ENCODE results near the gene PLXNA4. TPM values are rescaled to one million over a fixed set of nuclear protein-coding genes. Genes with fewer than 3 reads are reported as not detected.

The PLXNA4 gene
- total and polyA plus RNA-seq, 4 donors = 0.04 to 1.1 (median 0.41) TPM

DNA sequence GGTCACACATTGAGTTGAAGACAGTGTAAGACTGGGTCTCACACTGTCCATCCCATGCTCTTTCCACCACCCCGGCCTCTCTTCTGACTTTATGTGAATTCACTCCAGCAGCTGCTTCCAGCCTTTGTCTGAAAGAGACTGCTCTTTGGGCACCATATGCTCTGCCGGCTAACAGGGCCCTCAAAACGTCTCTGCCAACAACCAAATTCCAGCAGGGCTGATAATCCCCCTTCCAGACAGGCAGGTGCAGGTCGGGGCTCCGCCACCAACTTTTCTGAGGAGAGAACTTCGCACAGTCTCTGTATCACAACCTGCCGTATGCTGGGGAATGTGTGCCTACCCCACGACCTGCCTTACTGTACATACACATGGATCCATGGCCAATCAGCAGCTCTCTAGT, 64.3 kb downstream of the PLXNA4 start:
- WGBS = 83% methylated on average over 8 of the region's 8 CpGs
- H3K4me1 ChIP-seq (ENCODE audit: control insufficient read depth in 4 of 4, insufficient read depth in 4 of 4, low read length in 3 of 4) = no peaks in the 10 kb centered on the region
- no peaks in the 10 kb centered on the region for H3K27me3 ChIP-seq (ENCODE audit: control insufficient read depth in 4 of 4, insufficient read depth in 4 of 4, low read length in 3 of 4)
- H3K9ac ChIP-seq (ENCODE audit: low read depth in 1 of 2, low read length in 2 of 2) = no peak overlapping the region
- H3K27ac ChIP-seq (ENCODE audit: low read depth in 1 of 2, low read length in 2 of 2) = no peak overlapping the region
- DNase-seq (ENCODE audit: low spot score) = no peak
- no peaks in the 10 kb centered on the region for H3K36me3 ChIP-seq (ENCODE audit: control insufficient read depth in 4 of 4, insufficient read depth in 3 of 4, low read depth in 1 of 4, low read length in 3 of 4)
- H3K4me3 ChIP-seq (ENCODE audit: low read depth in 1 of 3, low read length in 3 of 3) = no peak overlapping the region
- no peaks in the 10 kb centered on the region for H3K9me3 ChIP-seq (ENCODE audit: control insufficient read depth in 4 of 4, low read length in 3 of 4)
- TF ChIP-seq SP1 (IDR thresholded peaks at IDR 0.05) = no peak
- no peak for TF ChIP-seq RAD21 (IDR thresholded peaks at IDR 0.05)
- no peak for TF ChIP-seq TAF1 (conservative IDR thresholded peaks at IDR 0.05)
- TF ChIP-seq, protein P1, sequence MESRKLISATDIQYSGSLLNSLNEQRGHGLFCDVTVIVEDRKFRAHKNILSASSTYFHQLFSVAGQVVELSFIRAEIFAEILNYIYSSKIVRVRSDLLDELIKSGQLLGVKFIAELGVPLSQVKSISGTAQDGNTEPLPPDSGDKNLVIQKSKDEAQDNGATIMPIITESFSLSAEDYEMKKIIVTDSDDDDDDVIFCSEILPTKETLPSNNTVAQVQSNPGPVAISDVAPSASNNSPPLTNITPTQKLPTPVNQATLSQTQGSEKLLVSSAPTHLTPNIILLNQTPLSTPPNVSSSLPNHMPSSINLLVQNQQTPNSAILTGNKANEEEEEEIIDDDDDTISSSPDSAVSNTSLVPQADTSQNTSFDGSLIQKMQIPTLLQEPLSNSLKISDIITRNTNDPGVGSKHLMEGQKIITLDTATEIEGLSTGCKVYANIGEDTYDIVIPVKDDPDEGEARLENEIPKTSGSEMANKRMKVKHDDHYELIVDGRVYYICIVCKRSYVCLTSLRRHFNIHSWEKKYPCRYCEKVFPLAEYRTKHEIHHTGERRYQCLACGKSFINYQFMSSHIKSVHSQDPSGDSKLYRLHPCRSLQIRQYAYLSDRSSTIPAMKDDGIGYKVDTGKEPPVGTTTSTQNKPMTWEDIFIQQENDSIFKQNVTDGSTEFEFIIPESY (IDR thresholded peaks at IDR 0.05) = no peak
- TF ChIP-seq, protein P2, sequence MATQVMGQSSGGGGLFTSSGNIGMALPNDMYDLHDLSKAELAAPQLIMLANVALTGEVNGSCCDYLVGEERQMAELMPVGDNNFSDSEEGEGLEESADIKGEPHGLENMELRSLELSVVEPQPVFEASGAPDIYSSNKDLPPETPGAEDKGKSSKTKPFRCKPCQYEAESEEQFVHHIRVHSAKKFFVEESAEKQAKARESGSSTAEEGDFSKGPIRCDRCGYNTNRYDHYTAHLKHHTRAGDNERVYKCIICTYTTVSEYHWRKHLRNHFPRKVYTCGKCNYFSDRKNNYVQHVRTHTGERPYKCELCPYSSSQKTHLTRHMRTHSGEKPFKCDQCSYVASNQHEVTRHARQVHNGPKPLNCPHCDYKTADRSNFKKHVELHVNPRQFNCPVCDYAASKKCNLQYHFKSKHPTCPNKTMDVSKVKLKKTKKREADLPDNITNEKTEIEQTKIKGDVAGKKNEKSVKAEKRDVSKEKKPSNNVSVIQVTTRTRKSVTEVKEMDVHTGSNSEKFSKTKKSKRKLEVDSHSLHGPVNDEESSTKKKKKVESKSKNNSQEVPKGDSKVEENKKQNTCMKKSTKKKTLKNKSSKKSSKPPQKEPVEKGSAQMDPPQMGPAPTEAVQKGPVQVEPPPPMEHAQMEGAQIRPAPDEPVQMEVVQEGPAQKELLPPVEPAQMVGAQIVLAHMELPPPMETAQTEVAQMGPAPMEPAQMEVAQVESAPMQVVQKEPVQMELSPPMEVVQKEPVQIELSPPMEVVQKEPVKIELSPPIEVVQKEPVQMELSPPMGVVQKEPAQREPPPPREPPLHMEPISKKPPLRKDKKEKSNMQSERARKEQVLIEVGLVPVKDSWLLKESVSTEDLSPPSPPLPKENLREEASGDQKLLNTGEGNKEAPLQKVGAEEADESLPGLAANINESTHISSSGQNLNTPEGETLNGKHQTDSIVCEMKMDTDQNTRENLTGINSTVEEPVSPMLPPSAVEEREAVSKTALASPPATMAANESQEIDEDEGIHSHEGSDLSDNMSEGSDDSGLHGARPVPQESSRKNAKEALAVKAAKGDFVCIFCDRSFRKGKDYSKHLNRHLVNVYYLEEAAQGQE (IDR thresholded peaks at IDR 0.05) = no peak
- TF ChIP-seq, protein P3, sequence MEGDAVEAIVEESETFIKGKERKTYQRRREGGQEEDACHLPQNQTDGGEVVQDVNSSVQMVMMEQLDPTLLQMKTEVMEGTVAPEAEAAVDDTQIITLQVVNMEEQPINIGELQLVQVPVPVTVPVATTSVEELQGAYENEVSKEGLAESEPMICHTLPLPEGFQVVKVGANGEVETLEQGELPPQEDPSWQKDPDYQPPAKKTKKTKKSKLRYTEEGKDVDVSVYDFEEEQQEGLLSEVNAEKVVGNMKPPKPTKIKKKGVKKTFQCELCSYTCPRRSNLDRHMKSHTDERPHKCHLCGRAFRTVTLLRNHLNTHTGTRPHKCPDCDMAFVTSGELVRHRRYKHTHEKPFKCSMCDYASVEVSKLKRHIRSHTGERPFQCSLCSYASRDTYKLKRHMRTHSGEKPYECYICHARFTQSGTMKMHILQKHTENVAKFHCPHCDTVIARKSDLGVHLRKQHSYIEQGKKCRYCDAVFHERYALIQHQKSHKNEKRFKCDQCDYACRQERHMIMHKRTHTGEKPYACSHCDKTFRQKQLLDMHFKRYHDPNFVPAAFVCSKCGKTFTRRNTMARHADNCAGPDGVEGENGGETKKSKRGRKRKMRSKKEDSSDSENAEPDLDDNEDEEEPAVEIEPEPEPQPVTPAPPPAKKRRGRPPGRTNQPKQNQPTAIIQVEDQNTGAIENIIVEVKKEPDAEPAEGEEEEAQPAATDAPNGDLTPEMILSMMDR (IDR thresholded peaks at IDR 0.05; ENCODE audit: low read depth, low read length, missing input control) = no peak

DNA sequence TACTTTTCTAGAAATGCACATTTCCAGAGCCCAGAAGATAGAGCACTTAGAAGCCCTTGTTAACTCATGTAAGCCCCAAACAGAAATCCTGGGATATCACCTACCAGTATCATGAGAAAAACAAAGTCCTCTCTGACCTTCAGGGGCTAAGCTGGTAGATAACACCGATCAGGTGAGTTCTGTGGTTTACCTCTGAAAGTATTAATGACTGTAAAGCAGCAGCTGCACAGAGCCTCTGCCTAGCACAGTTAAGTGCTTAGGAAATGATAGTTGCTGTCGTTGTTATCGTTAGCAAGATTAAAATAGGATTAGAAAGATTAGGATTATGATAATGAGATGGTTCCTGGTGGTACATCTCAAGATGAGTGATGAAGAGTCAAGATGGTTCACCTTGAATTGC, 64.9 kb downstream of the PLXNA4 start:
- TF ChIP-seq HNF4A (conservative IDR thresholded peaks at IDR 0.05) (no peak), YY1 (IDR thresholded peaks at IDR 0.05) (no peak), JUND (IDR thresholded peaks at IDR 0.05) (no peak), SP1 (IDR thresholded peaks at IDR 0.05) (no peak), EGR1 (IDR thresholded peaks at IDR 0.05; ENCODE audit: low read depth in 2 of 2) (no peak), FOXA1 (IDR thresholded peaks at IDR 0.05) (no peak), NR2F2 (IDR thresholded peaks at IDR 0.05) (no peak), GABPA (IDR thresholded peaks at IDR 0.05 in 1 of 2, conservative IDR thresholded peaks at IDR 0.05 in 1 of 2) (no peak), TAF1 (conservative IDR thresholded peaks at IDR 0.05) (no peak), FOXA2 (IDR thresholded peaks at IDR 0.05) (no peak), HNF4G (IDR thresholded peaks at IDR 0.05) (no peak)
- TF ChIP-seq, protein P4, sequence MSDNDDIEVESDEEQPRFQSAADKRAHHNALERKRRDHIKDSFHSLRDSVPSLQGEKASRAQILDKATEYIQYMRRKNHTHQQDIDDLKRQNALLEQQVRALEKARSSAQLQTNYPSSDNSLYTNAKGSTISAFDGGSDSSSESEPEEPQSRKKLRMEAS (IDR thresholded peaks at IDR 0.05) = no peak
- TF ChIP-seq, protein P3 (IDR thresholded peaks at IDR 0.05; ENCODE audit: low read depth, low read length, missing input control) = no peak
- TF ChIP-seq, protein P5, sequence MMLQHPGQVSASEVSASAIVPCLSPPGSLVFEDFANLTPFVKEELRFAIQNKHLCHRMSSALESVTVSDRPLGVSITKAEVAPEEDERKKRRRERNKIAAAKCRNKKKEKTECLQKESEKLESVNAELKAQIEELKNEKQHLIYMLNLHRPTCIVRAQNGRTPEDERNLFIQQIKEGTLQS (IDR thresholded peaks at IDR 0.05) = no peak
- no peaks in the 10 kb centered on the region for H3K9me3 ChIP-seq (ENCODE audit: control insufficient read depth in 4 of 4, low read length in 3 of 4)
- no peak overlapping the region for H3K27ac ChIP-seq (ENCODE audit: low read depth in 1 of 2, low read length in 2 of 2)
- WGBS = 80% methylated on average over 3 of the region's 3 CpGs
- no peak for DNase-seq (ENCODE audit: low spot score)
- no peak overlapping the region for H3K9ac ChIP-seq (ENCODE audit: low read depth in 1 of 2, low read length in 2 of 2)
- H3K4me1 ChIP-seq (ENCODE audit: control insufficient read depth in 4 of 4, insufficient read depth in 4 of 4, low read length in 3 of 4) = no peaks in the 10 kb centered on the region
- H3K27me3 ChIP-seq (ENCODE audit: control insufficient read depth in 4 of 4, insufficient read depth in 4 of 4, low read length in 3 of 4) = no peaks in the 10 kb centered on the region
- H3K4me3 ChIP-seq (ENCODE audit: low read depth in 1 of 3, low read length in 3 of 3) = no peak overlapping the region
- H3K36me3 ChIP-seq (ENCODE audit: control insufficient read depth in 4 of 4, insufficient read depth in 3 of 4, low read depth in 1 of 4, low read length in 3 of 4) = no peaks in the 10 kb centered on the region
